Measurements from ENCODE around the gene CNKSR2. TPM values are rescaled to one million over a fixed set of nuclear protein-coding genes. Genes with fewer than 3 reads are reported as not detected.

CNKSR2 gene
- total RNA-seq, 1 donor from 2014 or later, result 4.6 TPM

- Histone ChIP-seq H3K36me3 (no peaks in the 10 kb centered on the region), H3K9me3 (no peaks in the 10 kb centered on the region), H3K4me3 (no peak overlapping the region), H3K4me1 (no peaks in the 10 kb centered on the region), H3K27ac (no peak overlapping the region), H3K27me3 (ENCODE audit: low read depth) (no peaks in the 10 kb centered on the region)
- DNase-seq (no peak), ATAC-seq (no peak)
- TF ChIP-seq CTCF (IDR thresholded peaks at IDR 0.05), result no peak
- intact Hi-C loops (cut with DNase I), result no loop called here
Measured at GRCh38 chrX:21699136-21699535, 324.9 kb downstream of the CNKSR2 start.

GRCh38 chrX:21700275-21700674, 326.1 kb downstream of the CNKSR2 start:
- H3K36me3 ChIP-seq, result no peaks in the 10 kb centered on the region
- TF ChIP-seq CTCF (IDR thresholded peaks at IDR 0.05), result no peak
- H3K4me3 ChIP-seq, result no peak overlapping the region
- H3K4me1 ChIP-seq, result no peaks in the 10 kb centered on the region
- intact Hi-C loops (cut with DNase I), result no loop called here
- H3K27me3 ChIP-seq (ENCODE audit: low read depth), result no peaks in the 10 kb centered on the region
- no peak for DNase-seq
- no peak for ATAC-seq
- H3K9me3 ChIP-seq, result no peaks in the 10 kb centered on the region
- H3K27ac ChIP-seq, result no peak overlapping the region

- Histone ChIP-seq H3K27ac (no peak overlapping the region), H3K36me3 (no peaks in the 10 kb centered on the region), H3K9me3 (no peaks in the 10 kb centered on the region), H3K27me3 (ENCODE audit: low read depth) (no peaks in the 10 kb centered on the region), H3K4me3 (no peak overlapping the region), H3K4me1 (no peaks in the 10 kb centered on the region)
- DNase-seq (no peak), ATAC-seq (no peak)
- no peak for TF ChIP-seq CTCF (IDR thresholded peaks at IDR 0.05)
- intact Hi-C loops (cut with DNase I), result no loop called here
Measured at GRCh38 chrX:21700967-21701366, 326.7 kb downstream of the CNKSR2 start.

GRCh38 chrX:21702725-21703124, 328.5 kb downstream of the CNKSR2 start:
- Histone ChIP-seq H3K27me3 (ENCODE audit: low read depth) (no peaks in the 10 kb centered on the region), H3K36me3 (no peaks in the 10 kb centered on the region), H3K4me3 (no peak overlapping the region), H3K4me1 (no peaks in the 10 kb centered on the region), H3K27ac (no peak overlapping the region), H3K9me3 (no peaks in the 10 kb centered on the region)
- intact Hi-C loops (cut with DNase I), result no loop called here
- no peak for TF ChIP-seq CTCF (IDR thresholded peaks at IDR 0.05)
- ATAC-seq (no peak), DNase-seq (no peak)
